PC-9 (cell line): ENCODE data around the gene TRMT2A. TPM values are rescaled to one million over a fixed set of nuclear protein-coding genes. Genes with fewer than 3 reads are reported as not detected.

Source experiments
- BruUV-seq: library from RNA; stranded (reverse); fragments of 400-500 nt; replicated peaks from 2 replicates; lab custom pipeline; 2021; lab: Mats Ljungman, UMichigan
- CTCF ChIA-PET: fragments of 300-600 bp; sonication (Branson Sonifier 250); formaldehyde crosslinking; loops from one replicate; lab custom pipeline; 2022; ENCODE audit warnings: antibody characterized with exemption; lab: Charles Lee
- POLR2A ChIA-PET: fragments of 300-600 bp; sonication (Branson Sonifier 250); formaldehyde crosslinking; loops from one replicate; lab custom pipeline; 2022; ENCODE audit warnings: antibody characterized with exemption; ENCODE audit not compliant: unreplicated experiment; lab: Charles Lee
- DNase-seq, 2 experiments: peaks; one replicate each; pipeline versions ENCODE4 v3.0.0 to v3.0.0-alpha.2; 2015 to 2022; ENCODE audit warnings: mixed read lengths in 1 of 2
- H2AFZ ChIP-seq: fragments of 200-600 bp; sonication (generic); 2 replicates; pipeline ENCODE4 v1.8.1; 2017; ENCODE audit warnings: antibody characterized with exemption
- H3F3A ChIP-seq: fragments of 200-600 bp; sonication (generic); 2 replicates; pipeline ENCODE4 v1.8.1; 2017; ENCODE audit warnings: antibody characterized with exemption, mild to moderate bottlenecking, low read depth; ENCODE audit not compliant: insufficient read depth
- H3K27ac ChIP-seq: fragments of 200-600 bp; sonication (generic); 2 replicates; pipeline ENCODE4 v1.6.1; 2016; ENCODE audit warnings: mixed run types
- H3K27me3 ChIP-seq: fragments of 200-600 bp; sonication (generic); 2 replicates; pipeline ENCODE4 v1.6.1; 2016; ENCODE audit warnings: low read depth, mixed run types; ENCODE audit not compliant: insufficient read depth
- H3K36me3 ChIP-seq: fragments of 200-600 bp; sonication (generic); 2 replicates; pipeline ENCODE4 v1.6.1; 2016; ENCODE audit warnings: low read depth, mixed run types
- H3K4me1 ChIP-seq: fragments of 200-600 bp; sonication (generic); replicated peaks from 2 replicates; pipeline ENCODE4 v1.6.1; 2016; ENCODE audit warnings: mixed run types; ENCODE audit not compliant: insufficient read depth
- H3K4me2 ChIP-seq: fragments of 200-600 bp; sonication (generic); 2 replicates; pipeline ENCODE4 v1.6.1; 2017; ENCODE audit warnings: mixed run types
- H3K4me3 ChIP-seq: fragments of 200-600 bp; sonication (generic); 2 replicates; pipeline ENCODE4 v1.6.1; 2016; ENCODE audit warnings: mixed run types
- H3K79me2 ChIP-seq: fragments of 200-600 bp; sonication (generic); 2 replicates; pipeline ENCODE4 v1.6.1; 2017; ENCODE audit warnings: low read depth, mixed run types
- H3K9me2 ChIP-seq: fragments of 200-600 bp; sonication (generic); 2 replicates; pipeline ENCODE4 v1.8.1; 2017; ENCODE audit warnings: mild to moderate bottlenecking; ENCODE audit not compliant: insufficient read depth
- H3K9me3 ChIP-seq: fragments of 200-600 bp; sonication (generic); 2 replicates; pipeline ENCODE4 v1.8.1; 2016; ENCODE audit warnings: low read depth; ENCODE audit not compliant: insufficient read depth
- H4K20me1 ChIP-seq: fragments of 200-600 bp; sonication (generic); 2 replicates; pipeline ENCODE4 v1.8.1; 2017; ENCODE audit not compliant: insufficient read depth
- CTCF ChIP-seq: fragments of 200-600 bp; sonication (generic); conservative IDR thresholded peaks from 2 replicates; pipeline ENCODE4 v1.6.1; 2017; ENCODE audit warnings: mixed run types, antibody characterized with exemption, mild to moderate bottlenecking, moderate library complexity
- EZH2 ChIP-seq: fragments of 200-600 bp; sonication (generic); IDR thresholded peaks from 2 replicates; pipeline ENCODE4 v1.8.0; 2017; ENCODE audit warnings: antibody characterized with exemption, low read depth
- intact Hi-C: fragments of 100-400 bp; cut with micrococcal nuclease; formaldehyde crosslinking; loops from one replicate; pipeline ENCODE4 v1.10.0; 2022; ENCODE audit not compliant: unreplicated experiment
- total RNA-seq: library from RNA; stranded (reverse); gene quantifications from 2 replicates; pipeline ENCODE4 v1.2.3, GENCODE V29; 2021

Gene TRMT2A
- total RNA-seq, 1 experiment from 2014 or later, result 31.5 TPM

- intact Hi-C loops, result no loop called here
- Histone ChIP-seq H3K4me1 (no peaks in the 10 kb centered on the region), H3K36me3 (peaks cover 1% of the 10 kb centered on the region; the same call in 1 of the 2 replicates), H3K79me2 (no peaks in the 10 kb centered on the region), H2AFZ (no peak overlapping the region), H3K27me3 (no peaks in the 10 kb centered on the region), H3K27ac (no peak overlapping the region), H3K9me3 (no peaks in the 10 kb centered on the region), H3K9me2 (no peaks in the 10 kb centered on the region), H4K20me1 (no peaks in the 10 kb centered on the region), H3F3A (no peaks in the 10 kb centered on the region), H3K4me2 (no peak overlapping the region), H3K4me3 (no peak overlapping the region)
- ChIA-PET CTCF (no interaction called here), POLR2A (interaction anchor here (0.6 kb wide), 1 partner anchor 26 kb away, joined by 4 read pairs; no protein-coding TSS in a partner anchor)
- BruUV-seq, result no TSS peak
- DNase-seq, result no peak
- no peak for TF ChIP-seq CTCF
- no peak for TF ChIP-seq EZH2
These were observed 15.4 kb downstream of the TRMT2A start for GRCh38 chr22:20101638-20102037.

- Histone ChIP-seq H3K4me2 (no peak overlapping the region), H2AFZ (no peak overlapping the region), H4K20me1 (no peaks in the 10 kb centered on the region), H3K36me3 (peaks cover 3% of the 10 kb centered on the region; the same call in 1 of the 2 replicates), H3K9me3 (no peaks in the 10 kb centered on the region), H3K4me3 (no peak overlapping the region), H3K27ac (no peak overlapping the region), H3K4me1 (no peaks in the 10 kb centered on the region), H3K27me3 (no peaks in the 10 kb centered on the region), H3K9me2 (no peaks in the 10 kb centered on the region), H3K79me2 (no peaks in the 10 kb centered on the region), H3F3A (no peaks in the 10 kb centered on the region)
- ChIA-PET CTCF (no interaction called here), POLR2A (no interaction called here)
- DNase-seq, result no peak
- TF ChIP-seq EZH2 (no peak), CTCF (no peak)
- BruUV-seq, result no TSS peak
- intact Hi-C loops, result no loop called here
These were observed 17.8 kb downstream of the TRMT2A start for GRCh38 chr22:20099099-20099711.

- Histone ChIP-seq H3K4me3 (no peak overlapping the region), H3K36me3 (peaks cover 3% of the 10 kb centered on the region; the same call in 1 of the 2 replicates), H2AFZ (no peak overlapping the region), H3K27ac (no peak overlapping the region), H3K4me1 (no peaks in the 10 kb centered on the region), H3F3A (no peaks in the 10 kb centered on the region), H3K4me2 (no peak overlapping the region), H3K9me2 (no peaks in the 10 kb centered on the region), H3K9me3 (no peaks in the 10 kb centered on the region), H4K20me1 (no peaks in the 10 kb centered on the region), H3K27me3 (no peaks in the 10 kb centered on the region), H3K79me2 (no peaks in the 10 kb centered on the region)
- POLR2A ChIA-PET, result no interaction called here
- no TSS peak for BruUV-seq
- intact Hi-C loops, result no loop called here
- no peak for DNase-seq
- CTCF ChIA-PET, result no interaction called here
- TF ChIP-seq CTCF, result no peak
- TF ChIP-seq EZH2, result no peak
These were observed 20.2 kb downstream of the TRMT2A start for GRCh38 chr22:20096574-20097420.
